ENCODE measurements around the gene NFATC3. TPM values are rescaled to one million over a fixed set of nuclear protein-coding genes. Genes with fewer than 3 reads are reported as not detected.

The NFATC3 gene
- total and polyA plus RNA-seq, 11 donors = 5.9 to 35.1 (median 24.2) TPM

- Histone ChIP-seq H3K27ac (no peak overlapping the region), H3K27me3 (no peaks in the 10 kb centered on the region), H3K36me3 (peaks cover 0 to 95% (median 79%) of the 10 kb centered on the region in 9 donors), H3K4me1 (no peaks in the 10 kb centered on the region), H3K4me3 (no peak overlapping the region), H3K9me3 (no peaks in the 10 kb centered on the region)
- intact Hi-C loops (cut with DNase I) = no loop called here
- ATAC-seq (no peak), DNase-seq (no peak)
- TF ChIP-seq POLR2A (IDR thresholded peaks at IDR 0.05) (no peak), CTCF (IDR thresholded peaks at IDR 0.05) (no peak)
- WGBS, 4 donors = 97 to 99% (median 98%) methylated on average over 7 of the region's 7 CpGs
Measured at GRCh38 chr16:68186877-68187276, 101.7 kb downstream of the NFATC3 start.

DNA sequence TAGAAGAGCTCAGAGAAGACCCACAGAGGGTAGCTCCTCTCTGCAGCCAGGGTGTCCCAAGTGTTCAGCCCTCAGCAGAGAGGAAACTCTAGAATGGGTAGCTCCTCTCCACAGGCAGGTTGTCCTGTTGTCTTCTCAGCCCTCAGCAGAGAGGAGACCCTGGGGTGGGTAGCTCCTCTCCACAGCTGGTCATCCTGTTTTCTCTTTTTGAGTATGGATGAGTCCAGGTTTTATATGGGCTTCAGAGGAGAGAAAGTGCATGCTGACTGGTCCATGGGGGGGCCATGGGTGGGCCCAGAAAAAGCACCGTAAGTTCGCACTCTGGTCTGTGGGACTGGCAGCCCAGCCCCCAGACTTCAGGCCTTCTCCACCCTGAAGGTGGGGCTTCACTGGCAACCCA is 102.3 kb downstream of the NFATC3 start:
- Histone ChIP-seq H3K27me3 (no peaks in the 10 kb centered on the region), H3K4me3 (no peak overlapping the region), H3K36me3 (peaks cover 0 to 95% (median 77%) of the 10 kb centered on the region in 9 donors), H3K27ac (no peak overlapping the region), H3K4me1 (no peaks in the 10 kb centered on the region), H3K9me3 (no peaks in the 10 kb centered on the region)
- DNase-seq (no peak), ATAC-seq (no peak)
- intact Hi-C loops (cut with DNase I) = no loop called here
- 94 to 100% (median 98%) methylated on average over 2 of the region's 2 CpGs for WGBS, 4 donors
- no peak for TF ChIP-seq CTCF (IDR thresholded peaks at IDR 0.05)

- H3K27ac ChIP-seq = no peak overlapping the region
- 95 to 100% (median 98%) methylated on average over 3 to 10 of the region's 10 CpGs for WGBS, 4 donors
- H3K36me3 ChIP-seq = peaks cover 0 to 95% (median 76%) of the 10 kb centered on the region in 9 donors
- no peak for TF ChIP-seq POLR2A (IDR thresholded peaks at IDR 0.05)
- TF ChIP-seq CTCF (IDR thresholded peaks at IDR 0.05) = no peak
- intact Hi-C loops (cut with DNase I) = no loop called here
- no peaks in the 10 kb centered on the region for H3K27me3 ChIP-seq
- DNase-seq (no peak), ATAC-seq (no peak)
- no peak overlapping the region for H3K4me3 ChIP-seq
- no peaks in the 10 kb centered on the region for H3K9me3 ChIP-seq
- H3K4me1 ChIP-seq = no peaks in the 10 kb centered on the region
Measured at GRCh38 chr16:68188170-68188569, 103.0 kb downstream of the NFATC3 start.

GRCh38 chr16:68190081-68190480 is 104.9 kb downstream of the NFATC3 start:
- DNase-seq = no peak
- intact Hi-C loops (cut with DNase I) = no loop called here
- Histone ChIP-seq H3K9me3 (no peaks in the 10 kb centered on the region), H3K4me1 (no peaks in the 10 kb centered on the region), H3K36me3 (peaks cover 0 to 80% (median 73%) of the 10 kb centered on the region in 9 donors), H3K27me3 (no peaks in the 10 kb centered on the region), H3K27ac (peak overlapping the region in 1 of 12 donors; percentile 13), H3K4me3 (no peak overlapping the region)
- ATAC-seq = no peak
- WGBS, 4 donors = 87 to 95% (median 93%) methylated on average over 1 of the region's 1 CpG
- TF ChIP-seq POLR2A (IDR thresholded peaks at IDR 0.05) (no peak), CTCF (IDR thresholded peaks at IDR 0.05) (no peak)

All from heart left ventricle (tissue), 16 donors.